ENCODE results near the gene ABCG1. TPM values are rescaled to one million over a fixed set of nuclear protein-coding genes. Genes with fewer than 3 reads are reported as not detected.

The ABCG1 gene
- total RNA-seq, 2 donors from 2014 or later, result 7.9 to 12.3 TPM

DNA sequence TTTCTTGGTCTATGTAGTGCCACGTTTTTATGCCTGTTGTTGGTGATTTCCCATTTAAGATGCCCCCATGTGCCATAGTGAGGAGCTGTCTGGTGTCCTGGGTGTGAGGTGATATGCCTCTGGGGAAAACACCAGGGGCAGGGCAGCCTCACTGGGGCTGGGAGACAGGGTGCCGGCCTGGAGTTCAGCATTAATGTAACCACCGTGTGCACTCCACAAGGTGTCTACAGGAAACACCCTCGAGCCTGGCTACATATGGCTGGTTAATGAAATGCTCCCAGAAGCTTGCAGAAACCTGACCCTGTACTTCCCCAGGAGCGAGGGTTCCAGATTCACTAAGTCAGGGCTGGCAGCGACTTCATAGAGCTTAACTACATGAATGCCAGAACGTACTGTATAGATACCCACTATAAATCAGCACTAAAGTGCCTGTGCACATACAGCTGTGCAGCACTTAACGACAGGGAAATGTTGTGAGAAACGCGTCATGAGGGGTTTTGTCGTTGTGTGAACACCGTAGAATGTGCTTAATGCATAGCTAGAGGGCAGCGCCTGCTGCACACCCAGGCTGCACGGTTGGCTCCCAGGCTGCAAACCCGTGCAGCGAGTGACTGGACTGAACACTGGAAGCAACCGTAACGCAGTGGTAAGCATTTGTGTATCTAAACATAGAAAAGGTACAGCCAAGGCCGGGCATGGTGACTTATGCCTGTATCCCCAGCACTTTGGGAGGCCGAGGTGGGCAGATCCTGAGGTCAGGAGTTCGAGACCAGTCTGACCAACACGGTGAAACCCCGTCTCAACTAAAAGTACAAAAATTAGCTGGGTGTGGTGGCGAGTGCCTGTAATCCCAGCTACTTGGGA is 121.5 kb downstream of the ABCG1 start:
- Histone ChIP-seq H3K4me1 (no peaks in the 10 kb centered on the region), H3K27ac (no peak overlapping the region), H3K4me3 (no peak overlapping the region), H3K36me3 (no peaks in the 10 kb centered on the region), H3K9me3 (no peaks in the 10 kb centered on the region), H3K27me3 (no peaks in the 10 kb centered on the region)
- DNase-seq (ENCODE audit: low spot score), result no peak
- TF ChIP-seq CTCF (IDR thresholded peaks at IDR 0.05), result no peak

DNA sequence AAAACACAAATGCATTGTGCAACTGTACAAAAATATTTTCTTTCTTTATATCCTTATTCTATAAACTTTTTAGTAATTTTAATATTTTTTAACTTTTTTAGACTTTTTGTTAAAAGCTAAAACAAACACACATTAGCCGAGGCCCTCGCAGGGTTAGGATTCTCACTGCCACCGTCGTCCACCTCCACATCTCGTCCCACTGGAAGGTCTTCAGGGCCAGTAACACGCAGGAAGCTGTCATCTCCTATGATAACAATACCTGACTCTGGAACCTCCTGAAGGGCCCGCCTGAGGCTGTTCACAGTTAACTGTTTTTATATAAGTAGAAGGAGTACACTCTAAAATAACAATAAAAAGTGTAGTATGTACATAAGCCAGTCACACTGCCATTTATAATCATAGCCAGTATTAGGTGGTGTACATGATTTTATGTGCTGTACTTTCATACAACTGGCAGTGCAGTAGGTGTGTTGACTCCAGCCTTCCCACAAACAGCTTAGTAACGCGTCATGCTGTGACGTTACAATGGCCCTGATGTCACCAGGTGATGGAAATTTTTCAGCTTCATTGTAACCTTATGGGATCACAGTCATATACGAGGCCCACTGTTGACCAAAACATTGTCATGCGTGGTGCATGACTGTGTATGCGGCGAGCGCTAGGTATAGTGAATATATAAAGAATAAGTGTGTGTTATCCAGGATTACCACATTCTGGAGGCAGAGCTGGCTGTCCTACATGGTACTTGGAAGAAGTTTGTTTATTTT is 123.0 kb downstream of the ABCG1 start:
- DNase-seq (ENCODE audit: low spot score), result no peak
- no peaks in the 10 kb centered on the region for H3K9me3 ChIP-seq
- no peaks in the 10 kb centered on the region for H3K4me1 ChIP-seq
- no peaks in the 10 kb centered on the region for H3K36me3 ChIP-seq
- no peaks in the 10 kb centered on the region for H3K27me3 ChIP-seq
- H3K4me3 ChIP-seq, result no peak overlapping the region
- no peak for TF ChIP-seq CTCF (IDR thresholded peaks at IDR 0.05)
- H3K27ac ChIP-seq, result no peak overlapping the region

GRCh38 chr21:42343101-42343500 is 124.2 kb downstream of the ABCG1 start:
- no peak for DNase-seq (ENCODE audit: low spot score)
- no peak overlapping the region for H3K4me3 ChIP-seq
- no peaks in the 10 kb centered on the region for H3K36me3 ChIP-seq
- TF ChIP-seq CTCF (IDR thresholded peaks at IDR 0.05), result no peak
- no peak overlapping the region for H3K27ac ChIP-seq
- no peaks in the 10 kb centered on the region for H3K4me1 ChIP-seq
- H3K9me3 ChIP-seq, result no peaks in the 10 kb centered on the region
- no peaks in the 10 kb centered on the region for H3K27me3 ChIP-seq

GRCh38 chr21:42343556-42343955 is 124.6 kb downstream of the ABCG1 start:
- no peaks in the 10 kb centered on the region for H3K27me3 ChIP-seq
- no peaks in the 10 kb centered on the region for H3K4me1 ChIP-seq
- DNase-seq (ENCODE audit: low spot score), result no peak
- no peak for TF ChIP-seq CTCF (IDR thresholded peaks at IDR 0.05)
- no peaks in the 10 kb centered on the region for H3K9me3 ChIP-seq
- no peaks in the 10 kb centered on the region for H3K36me3 ChIP-seq
- no peak overlapping the region for H3K4me3 ChIP-seq
- no peak overlapping the region for H3K27ac ChIP-seq

DNA sequence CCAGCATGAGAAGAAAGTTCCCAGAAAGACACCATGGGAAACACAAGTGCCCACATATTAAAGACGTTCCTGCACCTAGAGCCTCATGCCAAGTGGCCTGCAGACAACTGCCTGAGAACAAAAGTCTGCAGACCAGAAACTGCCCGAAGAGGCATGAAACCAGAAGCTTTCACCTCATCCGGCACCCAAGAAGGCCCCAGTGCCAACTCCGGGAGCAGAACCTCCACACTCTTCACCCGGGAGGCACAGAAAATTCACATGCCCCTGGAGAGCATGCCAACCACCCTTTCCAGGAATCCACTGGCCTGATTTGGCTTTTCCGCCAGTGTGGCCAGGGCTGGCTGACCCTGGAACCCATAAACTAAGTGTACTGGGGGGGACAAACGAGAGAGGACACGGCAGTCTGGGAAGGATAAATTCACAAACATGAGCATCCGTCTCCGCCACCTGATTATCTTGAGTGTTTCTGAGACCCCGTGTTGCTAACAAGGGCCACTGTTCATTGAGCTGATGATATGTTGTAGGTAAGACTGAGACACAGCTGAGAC is 125.1 kb downstream of the ABCG1 start:
- no peak for TF ChIP-seq CTCF (IDR thresholded peaks at IDR 0.05)
- Histone ChIP-seq H3K36me3 (no peaks in the 10 kb centered on the region), H3K4me1 (no peaks in the 10 kb centered on the region), H3K4me3 (no peak overlapping the region), H3K27me3 (no peaks in the 10 kb centered on the region), H3K27ac (no peak overlapping the region), H3K9me3 (no peaks in the 10 kb centered on the region)
- DNase-seq (ENCODE audit: low spot score), result no peak
